ENCODE measurements around the gene COBLL1.

- TF ChIP-seq CTCF (IDR thresholded peaks at IDR 0.05; ENCODE audit: low read depth, low read length, missing input control), result no peak
- no peak for TF ChIP-seq TAF1 (conservative IDR thresholded peaks at IDR 0.05)
These were observed 140.1 kb downstream of the COBLL1 start for GRCh38 chr2:164701565-164701964.
